ENCODE data around the gene GUCA1A.

The GUCA1A gene

GRCh38 chr6:42195415-42195814 is 22.3 kb downstream of the GUCA1A start:
- H3K27ac ChIP-seq (ENCODE audit: low read length): peak overlapping the region; percentile 37
- peak overlapping the region; percentile 37 for H3K4me2 ChIP-seq (ENCODE audit: low read length)
- no peak overlapping the region for H2AFZ ChIP-seq (ENCODE audit: low read depth, low read length)
- no peaks in the 10 kb centered on the region for H3K79me2 ChIP-seq (ENCODE audit: low read length)
- H4K20me1 ChIP-seq (ENCODE audit: insufficient read depth, low read length): no peaks in the 10 kb centered on the region
- H3K4me3 ChIP-seq (ENCODE audit: low read length): 0 out of 2 replicates have a peak overlapping the region, but pooled peaks have one; percentile 5
- no peak overlapping the region for H3K9ac ChIP-seq (ENCODE audit: low read length)
- no peaks in the 10 kb centered on the region for H3K9me3 ChIP-seq (ENCODE audit: insufficient read depth, low read length)
- H3K36me3 ChIP-seq (replicated peaks; ENCODE audit: low read depth, low read length): peaks cover 17% of the 10 kb centered on the region
- no peaks in the 10 kb centered on the region for H3K27me3 ChIP-seq (ENCODE audit: low read depth, low read length)
- no peak for TF ChIP-seq EZH2phosphoT487 (IDR thresholded peaks at IDR 0.05; ENCODE audit: low read depth)
- TF ChIP-seq, protein P1, sequence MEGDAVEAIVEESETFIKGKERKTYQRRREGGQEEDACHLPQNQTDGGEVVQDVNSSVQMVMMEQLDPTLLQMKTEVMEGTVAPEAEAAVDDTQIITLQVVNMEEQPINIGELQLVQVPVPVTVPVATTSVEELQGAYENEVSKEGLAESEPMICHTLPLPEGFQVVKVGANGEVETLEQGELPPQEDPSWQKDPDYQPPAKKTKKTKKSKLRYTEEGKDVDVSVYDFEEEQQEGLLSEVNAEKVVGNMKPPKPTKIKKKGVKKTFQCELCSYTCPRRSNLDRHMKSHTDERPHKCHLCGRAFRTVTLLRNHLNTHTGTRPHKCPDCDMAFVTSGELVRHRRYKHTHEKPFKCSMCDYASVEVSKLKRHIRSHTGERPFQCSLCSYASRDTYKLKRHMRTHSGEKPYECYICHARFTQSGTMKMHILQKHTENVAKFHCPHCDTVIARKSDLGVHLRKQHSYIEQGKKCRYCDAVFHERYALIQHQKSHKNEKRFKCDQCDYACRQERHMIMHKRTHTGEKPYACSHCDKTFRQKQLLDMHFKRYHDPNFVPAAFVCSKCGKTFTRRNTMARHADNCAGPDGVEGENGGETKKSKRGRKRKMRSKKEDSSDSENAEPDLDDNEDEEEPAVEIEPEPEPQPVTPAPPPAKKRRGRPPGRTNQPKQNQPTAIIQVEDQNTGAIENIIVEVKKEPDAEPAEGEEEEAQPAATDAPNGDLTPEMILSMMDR (IDR thresholded peaks at IDR 0.05; ENCODE audit: low read depth, low read length): no peak
- peaks cover 46% of the 10 kb centered on the region for H3K4me1 ChIP-seq (ENCODE audit: low read length)

- Histone ChIP-seq H3K9me3 (ENCODE audit: insufficient read depth, low read length) (no peaks in the 10 kb centered on the region), H3K4me1 (ENCODE audit: low read length) (peaks cover 38% of the 10 kb centered on the region), H3K36me3 (replicated peaks; ENCODE audit: low read depth, low read length) (peaks cover 27% of the 10 kb centered on the region), H3K4me3 (ENCODE audit: low read length) (no peak overlapping the region), H3K4me2 (ENCODE audit: low read length) (no peak overlapping the region), H2AFZ (ENCODE audit: low read depth, low read length) (no peak overlapping the region), H4K20me1 (ENCODE audit: insufficient read depth, low read length) (no peaks in the 10 kb centered on the region), H3K9ac (ENCODE audit: low read length) (no peak overlapping the region), H3K27me3 (ENCODE audit: low read depth, low read length) (no peaks in the 10 kb centered on the region), H3K27ac (ENCODE audit: low read length) (no peak overlapping the region), H3K79me2 (ENCODE audit: low read length) (no peaks in the 10 kb centered on the region)
- TF ChIP-seq, protein P1 (IDR thresholded peaks at IDR 0.05; ENCODE audit: low read depth, low read length): no peak
- TF ChIP-seq EZH2phosphoT487 (IDR thresholded peaks at IDR 0.05; ENCODE audit: low read depth): no peak
Measured at GRCh38 chr6:42197555-42198362, 24.6 kb downstream of the GUCA1A start.

GRCh38 chr6:42199106-42199981 is 26.2 kb downstream of the GUCA1A start:
- TF ChIP-seq EZH2phosphoT487 (IDR thresholded peaks at IDR 0.05; ENCODE audit: low read depth): no peak
- TF ChIP-seq, protein P1 (IDR thresholded peaks at IDR 0.05; ENCODE audit: low read depth, low read length): no peak
- Histone ChIP-seq H3K27me3 (ENCODE audit: low read depth, low read length) (no peaks in the 10 kb centered on the region), H2AFZ (ENCODE audit: low read depth, low read length) (no peak overlapping the region), H3K79me2 (ENCODE audit: low read length) (no peaks in the 10 kb centered on the region), H3K4me1 (ENCODE audit: low read length) (peaks cover 26% of the 10 kb centered on the region), H3K36me3 (replicated peaks; ENCODE audit: low read depth, low read length) (peaks cover 35% of the 10 kb centered on the region), H3K4me2 (ENCODE audit: low read length) (no peak overlapping the region), H4K20me1 (ENCODE audit: insufficient read depth, low read length) (no peaks in the 10 kb centered on the region), H3K9ac (ENCODE audit: low read length) (no peak overlapping the region), H3K9me3 (ENCODE audit: insufficient read depth, low read length) (no peaks in the 10 kb centered on the region), H3K27ac (ENCODE audit: low read length) (no peak overlapping the region), H3K4me3 (ENCODE audit: low read length) (no peak overlapping the region)

DNA sequence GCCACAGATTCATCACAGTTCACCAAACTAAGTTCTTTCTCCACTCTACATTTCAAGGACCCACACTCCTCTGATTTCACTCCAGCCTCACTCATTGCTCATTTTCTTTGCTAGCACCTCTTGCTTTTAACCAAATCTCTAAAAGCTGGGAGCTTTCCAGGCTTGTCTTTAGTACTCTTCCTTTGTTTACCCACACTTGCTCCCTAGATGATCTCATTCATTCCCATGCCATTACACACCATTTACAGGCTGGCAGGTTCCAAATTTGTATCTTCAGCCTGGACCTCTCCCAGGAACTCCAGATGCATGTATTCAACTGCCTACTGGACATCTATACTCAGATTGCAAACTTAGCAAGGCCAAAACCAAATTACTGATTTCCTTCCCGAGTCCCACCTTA is 26.9 kb downstream of the GUCA1A start:
- Histone ChIP-seq H3K4me1 (ENCODE audit: low read length) (peaks cover 26% of the 10 kb centered on the region), H3K9ac (ENCODE audit: low read length) (no peak overlapping the region), H3K4me3 (ENCODE audit: low read length) (no peak overlapping the region), H2AFZ (ENCODE audit: low read depth, low read length) (no peak overlapping the region), H3K27me3 (ENCODE audit: low read depth, low read length) (no peaks in the 10 kb centered on the region), H3K36me3 (replicated peaks; ENCODE audit: low read depth, low read length) (peaks cover 41% of the 10 kb centered on the region), H3K9me3 (ENCODE audit: insufficient read depth, low read length) (no peaks in the 10 kb centered on the region), H3K79me2 (ENCODE audit: low read length) (no peaks in the 10 kb centered on the region), H4K20me1 (ENCODE audit: insufficient read depth, low read length) (no peaks in the 10 kb centered on the region), H3K27ac (ENCODE audit: low read length) (no peak overlapping the region), H3K4me2 (ENCODE audit: low read length) (no peak overlapping the region)
- TF ChIP-seq, protein P1 (IDR thresholded peaks at IDR 0.05; ENCODE audit: low read depth, low read length): no peak
- no peak for TF ChIP-seq EZH2phosphoT487 (IDR thresholded peaks at IDR 0.05; ENCODE audit: low read depth)

Data from OCI-LY3 (cell line).